ENCODE measurements around the gene FBXL16.

FBXL16 gene

GRCh38 chr16:740764-741505 lies 35.3 kb upstream of the FBXL16 start, which contains the start of gene CIAO3 (continued):
- TF ChIP-seq ZBTB44 (tag by site-specific recombination; IDR thresholded peaks at IDR 0.05) = peak; percentile 71
- TF ChIP-seq ZNF621 (tag by site-specific recombination; IDR thresholded peaks at IDR 0.05) = no peak
- TF ChIP-seq ZNF518A (tag by site-specific recombination; conservative IDR thresholded peaks at IDR 0.05; ENCODE audit: low read depth) = peak; percentile 38; the same call in 1 of the 2 replicates
- no peak for TF ChIP-seq ZNF121 (tag by site-specific recombination; IDR thresholded peaks at IDR 0.05)
- TF ChIP-seq ZNF626 (tag by site-specific recombination; IDR thresholded peaks at IDR 0.05) = no peak
- 0 out of 2 replicates have a peak, but pooled peaks have one; percentile 19 for TF ChIP-seq IKZF3 (tag by site-specific recombination; IDR thresholded peaks at IDR 0.05)
- peak; percentile 91 for TF ChIP-seq SP3 (tag by site-specific recombination; IDR thresholded peaks at IDR 0.05)
- TF ChIP-seq ZNF76 (tag by site-specific recombination; IDR thresholded peaks at IDR 0.05; ENCODE audit: borderline replicate concordance, low read depth) = peak; percentile 93
- TF ChIP-seq ZNF350 (tag by site-specific recombination; IDR thresholded peaks at IDR 0.05) = no peak
- peak; percentile 68 for TF ChIP-seq GLIS1 (tag by site-specific recombination; IDR thresholded peaks at IDR 0.05)
- TF ChIP-seq ZNF580 (tag by site-specific recombination; IDR thresholded peaks at IDR 0.05) = peak; percentile 25; the same call in 1 of the 2 replicates
- TF ChIP-seq OSR2 (tag by site-specific recombination; IDR thresholded peaks at IDR 0.05) = no peak; the same call in 1 of the 2 replicates
- TF ChIP-seq ZBTB7A (tag by site-specific recombination; IDR thresholded peaks at IDR 0.05; ENCODE audit: low read depth) = peak; percentile 50; the same call in 1 of the 2 replicates
- no peak for TF ChIP-seq ZNF624 (tag by site-specific recombination; IDR thresholded peaks at IDR 0.05)
- peak; percentile 58; the same call in 1 of the 2 replicates for TF ChIP-seq SALL2 (tag by site-specific recombination; IDR thresholded peaks at IDR 0.05; ENCODE audit: borderline replicate concordance)
- TF ChIP-seq ZBTB17 (tag by site-specific recombination; IDR thresholded peaks at IDR 0.05) = peak; percentile 72
- peak; percentile 72 for TF ChIP-seq PRDM10 (tag by site-specific recombination; IDR thresholded peaks at IDR 0.05)
- no peak for TF ChIP-seq ZNF138 (tag by site-specific recombination; IDR thresholded peaks at IDR 0.05; ENCODE audit: borderline replicate concordance)
- 0 out of 2 replicates have a peak, but pooled peaks have one; percentile 4 for TF ChIP-seq ZNF654 (tag by site-specific recombination; IDR thresholded peaks at IDR 0.05; ENCODE audit: low read depth)
- no peak for TF ChIP-seq ZNF837 (tag by site-specific recombination; IDR thresholded peaks at IDR 0.05)
- peak; percentile 80; the same call in 1 of the 2 replicates for TF ChIP-seq ZNF391 (tag by site-specific recombination; IDR thresholded peaks at IDR 0.05; ENCODE audit: borderline replicate concordance, low read depth)
- TF ChIP-seq ZNF266 (tag by site-specific recombination; IDR thresholded peaks at IDR 0.05; ENCODE audit: low read depth) = no peak
- no peak for TF ChIP-seq ZNF404 (tag by site-specific recombination; IDR thresholded peaks at IDR 0.05)
- peak; percentile 50; the same call in 1 of the 2 replicates for TF ChIP-seq ZNF394 (tag by site-specific recombination; IDR thresholded peaks at IDR 0.05; ENCODE audit: borderline replicate concordance)
- TF ChIP-seq PRDM1 (tag by site-specific recombination; IDR thresholded peaks at IDR 0.05) = no peak
- TF ChIP-seq AEBP2 (tag by site-specific recombination; IDR thresholded peaks at IDR 0.05; ENCODE audit: borderline replicate concordance) = no peak
- no peak for TF ChIP-seq FEZF1 (tag by site-specific recombination; IDR thresholded peaks at IDR 0.05)

Measured in HEK293 (cell line).